Lower leg skin (tissue), 4 donors: Measurements from ENCODE around the gene WWOX. TPM values are rescaled to one million over a fixed set of nuclear protein-coding genes. Genes with fewer than 3 reads are reported as not detected.

Source experiments
- DNase-seq, 2 donors: peaks; one replicate each; pipeline ENCODE4 v3.0.0-alpha.2; 2019; ENCODE audit warnings: low spot score in 2 of 2
- H3K4me3 ChIP-seq: fragments of 200-600 bp; sonication (generic); 2 replicates; pipeline ENCODE4 v1.5.1; 2017; ENCODE audit warnings: mild to moderate bottlenecking, low read depth; ENCODE audit not compliant: poor library complexity, severe bottlenecking
- CTCF ChIP-seq, 3 donors: fragments of 450-650 bp; IDR thresholded peaks; one replicate each; pipeline ENCODE4 v1.5.1; 2016; ENCODE audit warnings: antibody characterized with exemption in 3 of 3, mild to moderate bottlenecking in 3 of 3, moderate library complexity in 2 of 3
- POLR2A ChIP-seq, 2 donors: fragments of 450-650 bp; IDR thresholded peaks; one replicate each; pipeline ENCODE4 v1.6.1; 2016 to 2017; ENCODE audit warnings: antibody characterized with exemption in 2 of 2, mild to moderate bottlenecking in 1 of 2, moderate library complexity in 1 of 2
- WGBS, 2 donors: methylation state at CpG; one replicate each; pipeline ENCODE4 v1.1.5; 2018; 5-methylcytosine and 5-hydroxymethylcytosine counted together
- intact Hi-C: fragments of 100-400 bp; cut with DNase I; formaldehyde crosslinking; loops from one replicate; pipeline ENCODE4 v1.15.0; 2023; ENCODE audit warnings: low total_unique reads
- total RNA-seq, 4 donors: library from RNA; depleted of rRNA; stranded (reverse); fragments of >200 nt; gene quantifications; one replicate each; pipeline ENCODE4 v1.1.0, GENCODE V29; 2016

Gene WWOX
- total RNA-seq, 4 donors from 2014 or later: 21.0 to 82.7 (median 36.1) TPM

DNA sequence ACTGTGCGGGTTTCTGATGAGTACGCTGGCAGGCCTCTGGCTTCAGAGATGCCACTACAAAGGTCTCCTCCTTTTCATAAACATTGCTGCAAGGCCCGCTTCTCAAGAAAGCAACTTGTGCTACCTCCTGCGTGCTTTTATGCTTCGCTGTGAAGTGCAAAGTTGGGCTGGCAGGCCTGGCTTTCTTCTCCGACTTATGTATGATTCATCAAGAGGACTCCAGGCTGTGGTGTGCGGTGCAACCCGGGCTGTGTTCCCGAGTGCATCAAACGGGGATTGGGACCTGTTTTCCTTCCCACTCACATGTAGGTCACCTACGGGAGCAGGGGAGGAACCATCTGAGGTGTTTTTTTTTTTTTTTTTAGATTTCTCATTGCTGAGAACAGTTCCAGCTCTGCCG is 534.1 kb downstream of the WWOX start:
- intact Hi-C loops: no loop called here
- no peak for DNase-seq

GRCh38 chr16:78635807-78636206 is 536.4 kb downstream of the WWOX start:
- no peak for DNase-seq
- TF ChIP-seq POLR2A (IDR thresholded peaks at IDR 0.05) (no peak), CTCF (IDR thresholded peaks at IDR 0.05) (no peak)
- no peak overlapping the region for H3K4me3 ChIP-seq
- 94% methylated on average over 9 of the region's 9 CpGs for WGBS, 2 donors
- intact Hi-C loops: no loop called here

More for the DNA sequence above, 534.1 kb downstream of the WWOX start:
- 81 to 88% methylated on average over 12 of the region's 12 CpGs for WGBS, 2 donors
- no peak for TF ChIP-seq POLR2A (IDR thresholded peaks at IDR 0.05)
- no peak overlapping the region for H3K4me3 ChIP-seq

GRCh38 chr16:78638371-78638770 is 538.9 kb downstream of the WWOX start:
- intact Hi-C loops: no loop called here
- no peak for TF ChIP-seq CTCF (IDR thresholded peaks at IDR 0.05)
- no peak for TF ChIP-seq POLR2A (IDR thresholded peaks at IDR 0.05)
- H3K4me3 ChIP-seq: no peak overlapping the region
- no peak for DNase-seq
- 89 to 91% methylated on average over 4 of the region's 4 CpGs for WGBS, 2 donors

GRCh38 chr16:78639775-78640174 is 540.3 kb downstream of the WWOX start:
- 87 to 91% methylated on average over 3 of the region's 3 CpGs for WGBS, 2 donors
- intact Hi-C loops: no loop called here
- no peak overlapping the region for H3K4me3 ChIP-seq
- DNase-seq: no peak
- TF ChIP-seq POLR2A (IDR thresholded peaks at IDR 0.05) (no peak), CTCF (IDR thresholded peaks at IDR 0.05) (no peak)

GRCh38 chr16:78640886-78641285 is 541.4 kb downstream of the WWOX start:
- no peak for DNase-seq
- H3K4me3 ChIP-seq: no peak overlapping the region
- intact Hi-C loops: no loop called here
- 89% methylated on average over 6 of the region's 6 CpGs for WGBS, 2 donors
- TF ChIP-seq CTCF (IDR thresholded peaks at IDR 0.05) (no peak), POLR2A (IDR thresholded peaks at IDR 0.05) (no peak)

GRCh38 chr16:78641433-78641832 is 542.0 kb downstream of the WWOX start:
- H3K4me3 ChIP-seq: no peak overlapping the region
- peak in 1 of 2 donors; percentile 64 for DNase-seq
- intact Hi-C loops: no loop called here
- TF ChIP-seq CTCF (IDR thresholded peaks at IDR 0.05) (no peak), POLR2A (IDR thresholded peaks at IDR 0.05) (no peak)
- WGBS, 2 donors: 78 to 83% methylated on average over 8 of the region's 8 CpGs
